Raji (cell line): ENCODE data around the gene GPR137B.

ENCODE experiments used
- POLR2A ChIP-seq: IDR thresholded peaks from 2 replicates; pipeline ENCODE4 v1.6.1; 2011; ENCODE audit warnings: low read depth, low read length, control low read depth; ENCODE audit not compliant: insufficient read depth

GPR137B gene

GRCh38 chr1:236111527-236112331 lies 30.6 kb upstream of the GPR137B start:
- no peak for TF ChIP-seq POLR2A

- TF ChIP-seq POLR2A = no peak
These were observed 30.1 kb upstream of the GPR137B start for GRCh38 chr1:236112332-236112627.

GRCh38 chr1:236113324-236114032 lies 28.9 kb upstream of the GPR137B start:
- TF ChIP-seq POLR2A = no peak

- TF ChIP-seq POLR2A = no peak
These were observed 28.1 kb upstream of the GPR137B start for GRCh38 chr1:236114076-236114747.

GRCh38 chr1:236117710-236118109 lies 24.6 kb upstream of the GPR137B start:
- no peak for TF ChIP-seq POLR2A

- TF ChIP-seq POLR2A = no peak
These were observed 22.3 kb upstream of the GPR137B start for GRCh38 chr1:236119943-236120484.

GRCh38 chr1:236120721-236121153 lies 21.6 kb upstream of the GPR137B start:
- no peak for TF ChIP-seq POLR2A

GRCh38 chr1:236122176-236122575 lies 20.2 kb upstream of the GPR137B start:
- TF ChIP-seq POLR2A = no peak

- no peak for TF ChIP-seq POLR2A
These were observed 18.8 kb upstream of the GPR137B start for GRCh38 chr1:236123563-236123962.

GRCh38 chr1:236124965-236125364 lies 17.4 kb upstream of the GPR137B start:
- TF ChIP-seq POLR2A = no peak

GRCh38 chr1:236127045-236127444 lies 15.3 kb upstream of the GPR137B start:
- no peak for TF ChIP-seq POLR2A

GRCh38 chr1:236128646-236129178 lies 13.6 kb upstream of the GPR137B start:
- TF ChIP-seq POLR2A = no peak

- TF ChIP-seq POLR2A = no peak
These were observed 13.0 kb upstream of the GPR137B start for GRCh38 chr1:236129306-236129705.

GRCh38 chr1:236130372-236130771 lies 12.0 kb upstream of the GPR137B start:
- no peak for TF ChIP-seq POLR2A

- TF ChIP-seq POLR2A = no peak
These were observed 10.4 kb upstream of the GPR137B start for GRCh38 chr1:236131916-236132315.
